WTC11 (cell line): ENCODE data around the gene PXT1. TPM values are rescaled to one million over a fixed set of nuclear protein-coding genes. Genes with fewer than 3 reads are reported as not detected.
A peak's percentile ranks its signal among the peaks of the same experiment; 100 is the strongest.

Experiments used
- ATAC-seq: fragments of 200-7000 bp; cut with Tn5 transposase; 2 replicates; pipeline ENCODE4 v1.10.0; 2021; ENCODE audit warnings: mild to moderate bottlenecking, moderate library complexity
- CTCF ChIA-PET: fragments of 300-600 bp; sonication (Branson Sonifier 250); formaldehyde crosslinking; loops from one replicate; lab custom pipeline; 2021; ENCODE audit warnings: antibody characterized with exemption; lab: Charles Lee
- POLR2A ChIA-PET: fragments of 350-600 bp; sonication (Branson Sonifier 250); formaldehyde crosslinking; loops from one replicate; lab custom pipeline; 2021; ENCODE audit warnings: antibody characterized with exemption; lab: Charles Lee
- DNase-seq: peaks from one replicate; pipeline ENCODE4 v3.0.0; 2021; ENCODE audit warnings: low spot score
- H3K27ac Mint-ChIP-seq: 2 replicates; pipeline ENCODE4 v1.8.0; 2021; ENCODE audit warnings: mixed read lengths
- H3K27me3 Mint-ChIP-seq: 2 replicates; pipeline ENCODE4 v1.8.0; 2021; ENCODE audit warnings: low read depth, mild to moderate bottlenecking, moderate library complexity, mixed read lengths
- H3K36me3 Mint-ChIP-seq: 2 replicates; pipeline ENCODE4 v1.8.0; 2021; ENCODE audit warnings: mixed read lengths
- H3K4me1 Mint-ChIP-seq: 2 replicates; pipeline ENCODE4 v1.8.0; 2022; ENCODE audit warnings: mixed read lengths
- H3K4me3 Mint-ChIP-seq: 2 replicates; pipeline ENCODE4 v1.8.0; 2021; ENCODE audit warnings: mild to moderate bottlenecking, moderate library complexity, mixed read lengths
- H3K9me3 Mint-ChIP-seq: 2 replicates; pipeline ENCODE4 v1.8.0; 2021; ENCODE audit warnings: mixed read lengths
- CREM ChIP-seq: sonication (generic); formaldehyde crosslinking; IDR thresholded peaks from 2 replicates; pipeline ENCODE4 v1.8.1; 2022; ENCODE audit warnings: mild to moderate bottlenecking, missing genetic modification reagents, moderate library complexity
- ETV6 ChIP-seq: sonication (generic); formaldehyde crosslinking; IDR thresholded peaks from 2 replicates; pipeline ENCODE4 v1.8.1; 2022; ENCODE audit warnings: mild to moderate bottlenecking, missing genetic modification reagents
- FOXK1 ChIP-seq: sonication (generic); formaldehyde crosslinking; IDR thresholded peaks from 2 replicates; pipeline ENCODE4 v1.8.0; 2022; ENCODE audit warnings: mild to moderate bottlenecking, moderate library complexity, missing genetic modification reagents
- GABPB1 ChIP-seq: sonication (generic); formaldehyde crosslinking; IDR thresholded peaks from 2 replicates; pipeline ENCODE4 v1.8.1; 2023; ENCODE audit warnings: mild to moderate bottlenecking, missing genetic modification reagents
- NFYB ChIP-seq: sonication (generic); formaldehyde crosslinking; conservative IDR thresholded peaks from 2 replicates; pipeline ENCODE4 v1.8.0; 2022; ENCODE audit warnings: low read depth, missing genetic modification reagents
- RELA ChIP-seq: sonication (generic); formaldehyde crosslinking; IDR thresholded peaks from 2 replicates; pipeline ENCODE4 v1.8.1; 2022; ENCODE audit warnings: missing genetic modification reagents, mild to moderate bottlenecking, borderline replicate concordance
- SOX15 ChIP-seq: fragments of 250-450 bp; sonication (Bioruptor Pico); IDR thresholded peaks from 2 replicates; pipeline ENCODE4 v1.9.0; 2021; ENCODE audit warnings: mild to moderate bottlenecking
- TEAD4 ChIP-seq: sonication (generic); formaldehyde crosslinking; IDR thresholded peaks from 2 replicates; pipeline ENCODE4 v1.8.0; 2022; ENCODE audit warnings: mild to moderate bottlenecking, missing genetic modification reagents
- ZNF219 ChIP-seq: sonication (generic); formaldehyde crosslinking; IDR thresholded peaks from 2 replicates; pipeline ENCODE4 v1.8.0; 2023; ENCODE audit warnings: missing genetic modification reagents, mild to moderate bottlenecking, borderline replicate concordance
- ZNF396 ChIP-seq: fragments of 250-450 bp; sonication (Bioruptor Pico); IDR thresholded peaks from 2 replicates; pipeline ENCODE4 v1.8.0; 2021; ENCODE audit warnings: mild to moderate bottlenecking, moderate library complexity, borderline replicate concordance
- total RNA-seq: library from RNA; stranded (reverse); gene quantifications from 3 replicates; pipeline ENCODE4 v1.2.3, GENCODE V29; 2021
- TF ChIP-seq, protein P1 (sequence below): fragments of 250-450 bp; sonication (Bioruptor Pico); IDR thresholded peaks from 2 replicates; pipeline ENCODE4 v1.9.0; 2021; ENCODE audit warnings: mild to moderate bottlenecking
- TF ChIP-seq, protein P2 (sequence below): sonication (generic); formaldehyde crosslinking; IDR thresholded peaks from 2 replicates; pipeline ENCODE4 v1.8.0; 2023; ENCODE audit warnings: missing genetic modification reagents, mild to moderate bottlenecking, borderline replicate concordance
- TF ChIP-seq, protein P3 (sequence below): sonication (generic); formaldehyde crosslinking; IDR thresholded peaks from 2 replicates; pipeline ENCODE4 v1.8.1; 2022; ENCODE audit warnings: missing genetic modification reagents, borderline replicate concordance
- TF ChIP-seq, protein P4 (sequence below): sonication (generic); formaldehyde crosslinking; IDR thresholded peaks from 2 replicates; pipeline ENCODE4 v1.8.1; 2022; ENCODE audit warnings: low read depth, mild to moderate bottlenecking, moderate library complexity, missing genetic modification reagents, borderline replicate concordance
- TF ChIP-seq, protein P5 (sequence below): fragments of 200-600 bp; IDR thresholded peaks from 2 replicates; pipeline ENCODE4 v1.8.0; 2022; ENCODE audit warnings: antibody characterized with exemption

The PXT1 gene
- total RNA-seq, 1 experiment from 2014 or later = 0.15 TPM

DNA sequence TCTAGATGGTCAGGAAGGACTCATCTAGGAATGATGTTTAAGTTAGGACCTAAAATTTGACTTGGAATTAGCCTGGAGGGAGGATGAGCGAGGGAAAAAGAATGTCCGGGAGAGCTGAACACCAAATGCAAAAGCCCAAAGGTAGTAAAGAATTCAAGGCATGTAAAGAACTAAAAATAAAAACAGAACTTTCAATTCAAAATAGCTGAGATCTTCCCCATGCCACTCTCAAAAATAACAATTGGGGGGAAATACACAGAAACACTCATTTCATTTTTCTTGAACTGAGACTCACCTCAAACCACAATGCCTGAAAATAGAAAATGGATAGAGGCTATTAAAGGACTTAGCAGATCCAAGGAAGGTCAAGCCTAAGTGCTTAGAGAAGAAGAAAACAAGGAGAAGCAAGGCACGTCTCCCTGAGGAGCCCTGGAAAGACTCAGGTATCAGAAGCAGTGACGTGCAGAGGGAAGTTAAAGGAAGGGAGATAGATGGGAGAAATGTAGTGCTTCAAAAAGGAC is 10.4 kb downstream of the PXT1 start (continued):
- TF ChIP-seq FOXK1 (CRISPR knock-in tag) = no peak
- TF ChIP-seq RELA = no peak
- TF ChIP-seq, protein P1, sequence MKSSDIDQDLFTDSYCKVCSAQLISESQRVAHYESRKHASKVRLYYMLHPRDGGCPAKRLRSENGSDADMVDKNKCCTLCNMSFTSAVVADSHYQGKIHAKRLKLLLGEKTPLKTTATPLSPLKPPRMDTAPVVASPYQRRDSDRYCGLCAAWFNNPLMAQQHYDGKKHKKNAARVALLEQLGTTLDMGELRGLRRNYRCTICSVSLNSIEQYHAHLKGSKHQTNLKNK = no peak

DNA sequence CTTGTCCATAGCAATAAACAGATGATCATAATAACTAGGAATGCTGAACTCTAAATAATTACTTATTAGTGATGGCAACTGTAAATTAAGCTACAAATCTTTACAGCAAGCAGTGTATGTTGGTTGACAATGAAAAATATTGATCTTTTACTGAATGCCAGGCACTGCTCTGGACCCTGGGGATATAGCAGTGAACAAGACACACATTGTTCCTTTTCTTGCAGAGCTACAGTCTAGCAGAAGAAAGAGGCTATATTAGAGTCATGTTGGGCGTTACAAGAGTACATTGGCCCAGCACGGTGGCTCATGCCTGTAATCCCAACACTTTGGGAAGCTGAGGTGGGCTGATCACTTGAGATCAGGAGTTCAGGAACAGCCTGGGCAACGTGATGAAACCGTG is 11.5 kb downstream of the PXT1 start:
- no peaks in the 10 kb centered on the region; the same call in 1 of the 2 replicates for H3K4me1 Mint-ChIP-seq
- H3K9me3 Mint-ChIP-seq = no peaks in the 10 kb centered on the region
- DNase-seq (no peak), ATAC-seq (no peak)
- no peaks in the 10 kb centered on the region for H3K36me3 Mint-ChIP-seq
- POLR2A ChIA-PET = no interaction called here
- no peaks in the 10 kb centered on the region for H3K27me3 Mint-ChIP-seq
- TF ChIP-seq, protein P2, sequence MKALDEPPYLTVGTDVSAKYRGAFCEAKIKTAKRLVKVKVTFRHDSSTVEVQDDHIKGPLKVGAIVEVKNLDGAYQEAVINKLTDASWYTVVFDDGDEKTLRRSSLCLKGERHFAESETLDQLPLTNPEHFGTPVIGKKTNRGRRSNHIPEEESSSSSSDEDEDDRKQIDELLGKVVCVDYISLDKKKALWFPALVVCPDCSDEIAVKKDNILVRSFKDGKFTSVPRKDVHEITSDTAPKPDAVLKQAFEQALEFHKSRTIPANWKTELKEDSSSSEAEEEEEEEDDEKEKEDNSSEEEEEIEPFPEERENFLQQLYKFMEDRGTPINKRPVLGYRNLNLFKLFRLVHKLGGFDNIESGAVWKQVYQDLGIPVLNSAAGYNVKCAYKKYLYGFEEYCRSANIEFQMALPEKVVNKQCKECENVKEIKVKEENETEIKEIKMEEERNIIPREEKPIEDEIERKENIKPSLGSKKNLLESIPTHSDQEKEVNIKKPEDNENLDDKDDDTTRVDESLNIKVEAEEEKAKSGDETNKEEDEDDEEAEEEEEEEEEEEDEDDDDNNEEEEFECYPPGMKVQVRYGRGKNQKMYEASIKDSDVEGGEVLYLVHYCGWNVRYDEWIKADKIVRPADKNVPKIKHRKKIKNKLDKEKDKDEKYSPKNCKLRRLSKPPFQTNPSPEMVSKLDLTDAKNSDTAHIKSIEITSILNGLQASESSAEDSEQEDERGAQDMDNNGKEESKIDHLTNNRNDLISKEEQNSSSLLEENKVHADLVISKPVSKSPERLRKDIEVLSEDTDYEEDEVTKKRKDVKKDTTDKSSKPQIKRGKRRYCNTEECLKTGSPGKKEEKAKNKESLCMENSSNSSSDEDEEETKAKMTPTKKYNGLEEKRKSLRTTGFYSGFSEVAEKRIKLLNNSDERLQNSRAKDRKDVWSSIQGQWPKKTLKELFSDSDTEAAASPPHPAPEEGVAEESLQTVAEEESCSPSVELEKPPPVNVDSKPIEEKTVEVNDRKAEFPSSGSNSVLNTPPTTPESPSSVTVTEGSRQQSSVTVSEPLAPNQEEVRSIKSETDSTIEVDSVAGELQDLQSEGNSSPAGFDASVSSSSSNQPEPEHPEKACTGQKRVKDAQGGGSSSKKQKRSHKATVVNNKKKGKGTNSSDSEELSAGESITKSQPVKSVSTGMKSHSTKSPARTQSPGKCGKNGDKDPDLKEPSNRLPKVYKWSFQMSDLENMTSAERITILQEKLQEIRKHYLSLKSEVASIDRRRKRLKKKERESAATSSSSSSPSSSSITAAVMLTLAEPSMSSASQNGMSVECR = no peak
- TF ChIP-seq CREM = no peak
- CTCF ChIA-PET = interaction anchor here (1.4 kb wide), 1 partner anchor 24 kb away, joined by 3 read pairs; no protein-coding TSS in a partner anchor
- H3K4me3 Mint-ChIP-seq = no peak overlapping the region
- H3K27ac Mint-ChIP-seq = no peak overlapping the region

DNA sequence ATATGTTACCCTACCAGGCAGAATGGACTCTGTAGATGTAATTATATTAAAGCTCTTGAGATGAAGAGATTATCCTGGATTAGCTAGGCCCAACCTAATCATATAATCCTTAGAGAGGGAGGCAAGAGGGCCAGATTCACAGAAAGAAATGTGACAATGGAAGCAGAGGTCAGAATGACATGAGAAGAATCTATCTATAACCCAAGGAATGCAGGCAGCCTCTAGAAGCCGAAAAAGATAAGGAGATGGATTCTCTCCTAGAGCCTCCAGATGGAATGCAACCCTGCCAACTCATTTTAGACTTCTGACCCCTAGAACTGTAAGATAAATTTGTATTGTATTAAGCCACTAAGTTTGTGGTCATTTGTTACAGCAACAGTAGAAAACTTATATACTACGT is 12.3 kb downstream of the PXT1 start:
- Mint-ChIP-seq H3K27ac (no peak overlapping the region), H3K4me3 (no peak overlapping the region), H3K36me3 (no peaks in the 10 kb centered on the region), H3K4me1 (no peaks in the 10 kb centered on the region; the same call in 1 of the 2 replicates), H3K9me3 (no peaks in the 10 kb centered on the region), H3K27me3 (no peaks in the 10 kb centered on the region)
- POLR2A ChIA-PET = interaction anchor here (0.6 kb wide), 1 partner anchor 371 kb away, joined by 4 read pairs; no protein-coding TSS in a partner anchor
- CTCF ChIA-PET = interaction anchor here (0.5 to 2.5 kb wide), 3 partner anchors 13 to 28 kb away, joined by 3 to 20 read pairs (median 3); partner anchors contain the start of gene KCTD20
- ATAC-seq (no peak), DNase-seq (no peak)
- no peak for TF ChIP-seq CREM
- no peak for TF ChIP-seq ETV6 (CRISPR knock-in tag)
- TF ChIP-seq SOX15 (CRISPR knock-in tag) = no peak
- no peak for TF ChIP-seq NFYB (CRISPR knock-in tag)
- no peak for TF ChIP-seq TEAD4
- TF ChIP-seq ZNF396 (CRISPR knock-in tag) = no peak
- no peak for TF ChIP-seq GABPB1 (CRISPR knock-in tag)
- TF ChIP-seq, protein P3, sequence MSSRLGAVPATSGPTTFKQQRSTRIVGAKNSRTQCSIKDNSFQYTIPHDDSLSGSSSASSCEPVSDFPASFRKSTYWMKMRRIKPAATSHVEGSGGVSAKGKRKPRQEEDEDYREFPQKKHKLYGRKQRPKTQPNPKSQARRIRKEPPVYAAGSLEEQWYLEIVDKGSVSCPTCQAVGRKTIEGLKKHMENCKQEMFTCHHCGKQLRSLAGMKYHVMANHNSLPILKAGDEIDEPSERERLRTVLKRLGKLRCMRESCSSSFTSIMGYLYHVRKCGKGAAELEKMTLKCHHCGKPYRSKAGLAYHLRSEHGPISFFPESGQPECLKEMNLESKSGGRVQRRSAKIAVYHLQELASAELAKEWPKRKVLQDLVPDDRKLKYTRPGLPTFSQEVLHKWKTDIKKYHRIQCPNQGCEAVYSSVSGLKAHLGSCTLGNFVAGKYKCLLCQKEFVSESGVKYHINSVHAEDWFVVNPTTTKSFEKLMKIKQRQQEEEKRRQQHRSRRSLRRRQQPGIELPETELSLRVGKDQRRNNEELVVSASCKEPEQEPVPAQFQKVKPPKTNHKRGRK (CRISPR knock-in tag) = no peak
- TF ChIP-seq, protein P4, sequence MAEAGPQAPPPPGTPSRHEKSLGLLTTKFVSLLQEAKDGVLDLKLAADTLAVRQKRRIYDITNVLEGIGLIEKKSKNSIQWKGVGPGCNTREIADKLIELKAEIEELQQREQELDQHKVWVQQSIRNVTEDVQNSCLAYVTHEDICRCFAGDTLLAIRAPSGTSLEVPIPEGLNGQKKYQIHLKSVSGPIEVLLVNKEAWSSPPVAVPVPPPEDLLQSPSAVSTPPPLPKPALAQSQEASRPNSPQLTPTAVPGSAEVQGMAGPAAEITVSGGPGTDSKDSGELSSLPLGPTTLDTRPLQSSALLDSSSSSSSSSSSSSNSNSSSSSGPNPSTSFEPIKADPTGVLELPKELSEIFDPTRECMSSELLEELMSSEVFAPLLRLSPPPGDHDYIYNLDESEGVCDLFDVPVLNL (CRISPR knock-in tag) = no peak

DNA sequence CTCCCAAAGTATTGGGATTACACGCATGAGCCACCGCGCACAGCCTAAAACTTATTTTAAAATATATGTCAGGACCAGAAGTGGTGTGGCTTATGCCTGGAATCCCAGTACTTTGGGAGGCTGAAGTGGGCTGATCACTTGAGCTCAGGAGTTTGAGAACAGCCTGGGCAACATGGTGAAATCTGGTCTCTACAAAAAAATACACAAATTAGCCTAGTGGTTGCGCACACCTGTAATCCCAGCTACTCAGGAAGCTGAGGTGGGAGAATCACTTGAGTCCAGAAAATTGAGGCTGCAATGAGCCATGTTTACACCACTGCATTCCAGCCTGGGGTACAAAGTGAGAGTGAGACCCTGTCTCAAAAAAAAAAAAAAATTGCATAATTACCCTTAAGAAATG is 13.7 kb downstream of the PXT1 start:
- H3K9me3 Mint-ChIP-seq = no peaks in the 10 kb centered on the region
- peaks cover under 1% of the 10 kb centered on the region for H3K4me1 Mint-ChIP-seq
- ATAC-seq = peak; percentile 68
- H3K36me3 Mint-ChIP-seq = no peaks in the 10 kb centered on the region
- TF ChIP-seq ZNF219 = no peak
- TF ChIP-seq, protein P5, sequence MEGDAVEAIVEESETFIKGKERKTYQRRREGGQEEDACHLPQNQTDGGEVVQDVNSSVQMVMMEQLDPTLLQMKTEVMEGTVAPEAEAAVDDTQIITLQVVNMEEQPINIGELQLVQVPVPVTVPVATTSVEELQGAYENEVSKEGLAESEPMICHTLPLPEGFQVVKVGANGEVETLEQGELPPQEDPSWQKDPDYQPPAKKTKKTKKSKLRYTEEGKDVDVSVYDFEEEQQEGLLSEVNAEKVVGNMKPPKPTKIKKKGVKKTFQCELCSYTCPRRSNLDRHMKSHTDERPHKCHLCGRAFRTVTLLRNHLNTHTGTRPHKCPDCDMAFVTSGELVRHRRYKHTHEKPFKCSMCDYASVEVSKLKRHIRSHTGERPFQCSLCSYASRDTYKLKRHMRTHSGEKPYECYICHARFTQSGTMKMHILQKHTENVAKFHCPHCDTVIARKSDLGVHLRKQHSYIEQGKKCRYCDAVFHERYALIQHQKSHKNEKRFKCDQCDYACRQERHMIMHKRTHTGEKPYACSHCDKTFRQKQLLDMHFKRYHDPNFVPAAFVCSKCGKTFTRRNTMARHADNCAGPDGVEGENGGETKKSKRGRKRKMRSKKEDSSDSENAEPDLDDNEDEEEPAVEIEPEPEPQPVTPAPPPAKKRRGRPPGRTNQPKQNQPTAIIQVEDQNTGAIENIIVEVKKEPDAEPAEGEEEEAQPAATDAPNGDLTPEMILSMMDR = peak; percentile 61
- TF ChIP-seq, protein P3 (CRISPR knock-in tag) = no peak
- TF ChIP-seq, all 79 proteins: peak for 1
- no peak for DNase-seq
- POLR2A ChIA-PET = no interaction called here
- Mint-ChIP-seq H3K27me3 (no peaks in the 10 kb centered on the region), H3K4me3 (no peak overlapping the region), H3K27ac (no peak overlapping the region)
- CTCF ChIA-PET = interaction anchor here (0.6 to 2.5 kb wide), 32 partner anchors 10 to 1764 kb away, joined by 3 to 20 read pairs (median 3); partner anchors contain the start of gene KCTD20
